Adrenal gland (tissue), 5 donors: ENCODE results near the gene IRGC.

Source experiments
- CTCF ChIP-seq, 6 experiments: fragments of 450-650 bp in 4 of 6; fragments of 200-600 bp in 2 of 6; sonication (generic) in 1 of 6; IDR thresholded peaks; 1 replicate in 5 of 6; 2 replicates in 1 of 6; pipeline versions ENCODE4 v1.5.1 to v1.8.0; 2016 to 2021; ENCODE audit warnings: antibody characterized with exemption in 6 of 6, mild to moderate bottlenecking in 2 of 6, moderate library complexity in 1 of 6
- POLR2A ChIP-seq, 2 donors: fragments of 450-650 bp; IDR thresholded peaks; one replicate each; pipeline ENCODE4 v1.6.1; 2017; ENCODE audit warnings: antibody characterized with exemption in 2 of 2, mild to moderate bottlenecking in 2 of 2, moderate library complexity in 1 of 2
- donor health status: DM: no; HTN: no; CAD: no.

GRCh38 chr19:43738780-43739211, 22.9 kb downstream of the IRGC start:
- no peak for TF ChIP-seq CTCF (IDR thresholded peaks at IDR 0.05)
- TF ChIP-seq POLR2A (IDR thresholded peaks at IDR 0.05) = no peak
